ENCODE measurements around the gene B4GALT6. TPM values are rescaled to one million over a fixed set of nuclear protein-coding genes. Genes with fewer than 3 reads are reported as not detected.

The B4GALT6 gene
- total RNA-seq, 5 donors from 2014 or later (not counting 1 experiment from before 2014, with no cell fraction given) = 0.25 to 1.5 (median 1.2) TPM

GRCh38 chr18:31679791-31680432 is 4.5 kb downstream of the B4GALT6 start:
- H3K27me3 Mint-ChIP-seq = peaks cover 16 to 38% of the 10 kb centered on the region in 2 donors

DNA sequence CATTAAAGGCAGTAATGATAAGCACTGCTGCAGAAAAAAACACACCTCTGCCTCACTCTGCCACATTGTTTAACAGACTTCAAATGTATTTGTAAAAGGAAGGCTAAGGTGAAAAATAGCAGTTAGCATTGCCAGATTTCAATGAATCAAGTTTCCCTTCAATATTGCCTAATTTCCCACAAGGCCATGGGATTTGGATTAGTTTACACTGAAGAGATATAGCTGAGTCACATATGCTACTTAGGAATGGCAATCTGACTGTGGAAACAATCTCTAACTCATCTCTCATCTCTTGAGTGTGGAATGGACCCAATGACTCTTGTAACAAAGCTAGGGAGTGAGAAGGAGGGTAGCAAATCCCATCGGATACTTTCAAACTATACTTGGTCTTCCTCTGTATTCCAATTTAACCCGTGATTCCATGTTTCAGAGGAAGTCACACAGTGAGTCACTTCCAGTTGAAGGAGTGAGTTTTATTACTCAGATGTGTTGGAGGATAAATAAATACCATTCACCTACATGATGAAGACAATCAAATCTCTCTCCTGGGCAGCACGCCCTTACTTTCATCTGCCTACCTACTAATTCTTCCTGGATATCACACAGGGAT is 5.1 kb downstream of the B4GALT6 start:
- peaks cover 6% of the 10 kb centered on the region in 3 donors for H3K4me1 Mint-ChIP-seq
- H3K36me3 ChIP-seq (ENCODE audit: control insufficient read depth in 2 of 2, extremely low read depth in 1 of 2, insufficient read depth in 1 of 2, low read length in 1 of 2) = no peaks in the 10 kb centered on the region
- no peaks in the 10 kb centered on the region for H3K36me3 Mint-ChIP-seq
- no peak overlapping the region for H3K27ac Mint-ChIP-seq
- no peak for ATAC-seq (replicated peaks in 1 of 4)
- WGBS (ENCODE audit: insufficient coverage) = 83% methylated on average over 1 of the region's 3 CpGs
- no peak overlapping the region for H3K4me3 ChIP-seq (ENCODE audit: control insufficient read depth in 1 of 2, extremely low read depth in 1 of 2, low read length in 1 of 2)
- H3K27ac ChIP-seq (ENCODE audit: low read length) = no peak overlapping the region
- H3K27me3 ChIP-seq (replicated peaks in 1 of 2; ENCODE audit: control insufficient read depth in 2 of 2, extremely low read depth in 1 of 2, insufficient read depth in 2 of 2, low read length in 1 of 2) = peaks cover 0 to 20% of the 10 kb centered on the region in 2 experiments
- peaks cover 15 to 37% of the 10 kb centered on the region in 2 donors for H3K27me3 Mint-ChIP-seq
- H3K4me3 Mint-ChIP-seq = no peak overlapping the region
- no peaks in the 10 kb centered on the region for H3K9me3 ChIP-seq
- CTCF ChIA-PET = interaction anchor here in 1 of 2 donors (1.2 kb wide), 1 partner anchor 127 kb away, joined by 4 read pairs; no protein-coding TSS in a partner anchor
- H3K4me1 ChIP-seq (ENCODE audit: control insufficient read depth in 1 of 2, extremely low read depth in 1 of 2, insufficient read depth in 2 of 2, low read length in 2 of 2) = peaks cover 0 to 5% of the 10 kb centered on the region in 2 experiments
- no peak for DNase-seq
- POLR2A ChIA-PET = no interaction called here
- H3K9me3 Mint-ChIP-seq = no peaks in the 10 kb centered on the region

More at GRCh38 chr18:31679791-31680432, 4.5 kb downstream of the B4GALT6 start:
- DNase-seq (no peak), ATAC-seq (replicated peaks in 1 of 4) (no peak)
- Histone ChIP-seq H3K4me1 (ENCODE audit: control insufficient read depth in 1 of 2, extremely low read depth in 1 of 2, insufficient read depth in 2 of 2, low read length in 2 of 2) (peaks cover 0 to 8% of the 10 kb centered on the region in 2 experiments), H3K36me3 (ENCODE audit: control insufficient read depth in 2 of 2, extremely low read depth in 1 of 2, insufficient read depth in 1 of 2, low read length in 1 of 2) (no peaks in the 10 kb centered on the region), H3K27ac (ENCODE audit: low read length) (no peak overlapping the region), H3K9me3 (no peaks in the 10 kb centered on the region), H3K4me3 (ENCODE audit: control insufficient read depth in 1 of 2, extremely low read depth in 1 of 2, low read length in 1 of 2) (no peak overlapping the region), H3K27me3 (replicated peaks in 1 of 2; ENCODE audit: control insufficient read depth in 2 of 2, extremely low read depth in 1 of 2, insufficient read depth in 2 of 2, low read length in 1 of 2) (peaks cover 0 to 23% of the 10 kb centered on the region in 2 experiments)
- Mint-ChIP-seq H3K9me3 (no peaks in the 10 kb centered on the region), H3K4me1 (peaks cover 7 to 8% (median 7%) of the 10 kb centered on the region in 3 donors), H3K4me3 (no peak overlapping the region), H3K36me3 (no peaks in the 10 kb centered on the region), H3K27ac (no peak overlapping the region)
- ChIA-PET CTCF (interaction anchor here in 1 of 2 donors (0.7 kb wide), 1 partner anchor 1213 kb away, joined by 3 read pairs; no protein-coding TSS in a partner anchor), POLR2A (no interaction called here)
- 85% methylated on average over 3 of the region's 5 CpGs for WGBS (ENCODE audit: insufficient coverage)

- no peaks in the 10 kb centered on the region for H3K9me3 Mint-ChIP-seq
- Histone ChIP-seq H3K4me3 (ENCODE audit: control insufficient read depth in 1 of 2, extremely low read depth in 1 of 2, low read length in 1 of 2) (no peak overlapping the region), H3K27me3 (replicated peaks in 1 of 2; ENCODE audit: control insufficient read depth in 2 of 2, extremely low read depth in 1 of 2, insufficient read depth in 2 of 2, low read length in 1 of 2) (peaks cover 0 to 17% of the 10 kb centered on the region in 2 experiments), H3K27ac (ENCODE audit: low read length) (no peak overlapping the region), H3K36me3 (ENCODE audit: control insufficient read depth in 2 of 2, extremely low read depth in 1 of 2, insufficient read depth in 1 of 2, low read length in 1 of 2) (no peaks in the 10 kb centered on the region), H3K9me3 (no peaks in the 10 kb centered on the region), H3K4me1 (ENCODE audit: control insufficient read depth in 1 of 2, extremely low read depth in 1 of 2, insufficient read depth in 2 of 2, low read length in 2 of 2) (no peaks in the 10 kb centered on the region)
- H3K27ac Mint-ChIP-seq = no peak overlapping the region
- ChIA-PET POLR2A (no interaction called here), CTCF (interaction anchor here in 1 of 2 donors (1.2 kb wide), 1 partner anchor 126 kb away, joined by 4 read pairs; no protein-coding TSS in a partner anchor)
- no peaks in the 10 kb centered on the region for H3K4me1 Mint-ChIP-seq
- ATAC-seq (replicated peaks in 1 of 4) (no peak), DNase-seq (no peak)
- 100% methylated on average over 2 of the region's 4 CpGs for WGBS (ENCODE audit: insufficient coverage)
- no peak overlapping the region for H3K4me3 Mint-ChIP-seq
- H3K27me3 Mint-ChIP-seq = peaks cover 8 to 29% of the 10 kb centered on the region in 2 donors
- no peaks in the 10 kb centered on the region for H3K36me3 Mint-ChIP-seq
Observed at GRCh38 chr18:31678425-31678824, 6.0 kb downstream of the B4GALT6 start.

GRCh38 chr18:31677592-31677991 is 6.8 kb downstream of the B4GALT6 start:
- no peaks in the 10 kb centered on the region for H3K36me3 ChIP-seq (ENCODE audit: control insufficient read depth in 2 of 2, extremely low read depth in 1 of 2, insufficient read depth in 1 of 2, low read length in 1 of 2)
- Mint-ChIP-seq H3K9me3 (no peaks in the 10 kb centered on the region), H3K36me3 (no peaks in the 10 kb centered on the region), H3K4me1 (no peaks in the 10 kb centered on the region), H3K27me3 (peaks cover 8 to 23% of the 10 kb centered on the region in 2 donors), H3K27ac (no peak overlapping the region), H3K4me3 (no peak overlapping the region)
- H3K27me3 ChIP-seq (replicated peaks in 1 of 2; ENCODE audit: control insufficient read depth in 2 of 2, extremely low read depth in 1 of 2, insufficient read depth in 2 of 2, low read length in 1 of 2) = peaks cover 0 to 17% of the 10 kb centered on the region in 2 experiments
- no peak overlapping the region for H3K4me3 ChIP-seq (ENCODE audit: control insufficient read depth in 1 of 2, extremely low read depth in 1 of 2, low read length in 1 of 2)
- no CpG with 5 or more reads among the region's 6 CpGs for WGBS (ENCODE audit: insufficient coverage)
- ATAC-seq (replicated peaks in 1 of 4) (no peak), DNase-seq (no peak)
- no peak overlapping the region for H3K27ac ChIP-seq (ENCODE audit: low read length)
- H3K4me1 ChIP-seq (ENCODE audit: control insufficient read depth in 1 of 2, extremely low read depth in 1 of 2, insufficient read depth in 2 of 2, low read length in 2 of 2) = no peaks in the 10 kb centered on the region
- ChIA-PET CTCF (interaction anchor here in 1 of 2 donors (0.7 kb wide), 1 partner anchor 52 kb away, joined by 3 read pairs; no protein-coding TSS in a partner anchor), POLR2A (no interaction called here)
- no peaks in the 10 kb centered on the region for H3K9me3 ChIP-seq

- ChIA-PET POLR2A (no interaction called here), CTCF (no interaction called here)
- no peak for ATAC-seq (replicated peaks in 1 of 4)
Observed at GRCh38 chr18:31675404-31675803, 9.0 kb downstream of the B4GALT6 start.

GRCh38 chr18:31672628-31673135 is 11.7 kb downstream of the B4GALT6 start:
- no peak for DNase-seq
- Mint-ChIP-seq H3K9me3 (no peaks in the 10 kb centered on the region), H3K27me3 (no peaks in the 10 kb centered on the region), H3K4me1 (no peaks in the 10 kb centered on the region), H3K36me3 (no peaks in the 10 kb centered on the region), H3K4me3 (no peak overlapping the region), H3K27ac (no peak overlapping the region)
- POLR2A ChIA-PET = no interaction called here
- no peaks in the 10 kb centered on the region for H3K9me3 ChIP-seq
- H3K27me3 ChIP-seq (replicated peaks in 1 of 2; ENCODE audit: control insufficient read depth in 2 of 2, extremely low read depth in 1 of 2, insufficient read depth in 2 of 2, low read length in 1 of 2) = peaks cover 0 to 2% of the 10 kb centered on the region in 2 experiments
- ATAC-seq (replicated peaks in 1 of 4) = no peak
- CTCF ChIA-PET = no interaction called here
- H3K36me3 ChIP-seq (ENCODE audit: control insufficient read depth in 2 of 2, extremely low read depth in 1 of 2, insufficient read depth in 1 of 2, low read length in 1 of 2) = no peaks in the 10 kb centered on the region
- no peak overlapping the region for H3K4me3 ChIP-seq (ENCODE audit: control insufficient read depth in 1 of 2, extremely low read depth in 1 of 2, low read length in 1 of 2)
- no peaks in the 10 kb centered on the region for H3K4me1 ChIP-seq (ENCODE audit: control insufficient read depth in 1 of 2, extremely low read depth in 1 of 2, insufficient read depth in 2 of 2, low read length in 2 of 2)
- H3K27ac ChIP-seq (ENCODE audit: low read length) = no peak overlapping the region

More at GRCh38 chr18:31675404-31675803, 9.0 kb downstream of the B4GALT6 start:
- no peaks in the 10 kb centered on the region for H3K4me1 ChIP-seq (ENCODE audit: control insufficient read depth in 1 of 2, extremely low read depth in 1 of 2, insufficient read depth in 2 of 2, low read length in 2 of 2)
- no peaks in the 10 kb centered on the region for H3K36me3 Mint-ChIP-seq
- H3K27ac ChIP-seq (ENCODE audit: low read length) = no peak overlapping the region
- peaks cover 0 to 13% of the 10 kb centered on the region in 2 experiments for H3K27me3 ChIP-seq (replicated peaks in 1 of 2; ENCODE audit: control insufficient read depth in 2 of 2, extremely low read depth in 1 of 2, insufficient read depth in 2 of 2, low read length in 1 of 2)
- no peak overlapping the region for H3K4me3 Mint-ChIP-seq
- no peaks in the 10 kb centered on the region for H3K36me3 ChIP-seq (ENCODE audit: control insufficient read depth in 2 of 2, extremely low read depth in 1 of 2, insufficient read depth in 1 of 2, low read length in 1 of 2)
- H3K9me3 ChIP-seq = no peaks in the 10 kb centered on the region
- no peaks in the 10 kb centered on the region for H3K4me1 Mint-ChIP-seq
- no peak overlapping the region for H3K27ac Mint-ChIP-seq
- peaks cover 4 to 14% of the 10 kb centered on the region in 2 donors for H3K27me3 Mint-ChIP-seq
- no peaks in the 10 kb centered on the region for H3K9me3 Mint-ChIP-seq
- DNase-seq = no peak
- H3K4me3 ChIP-seq (ENCODE audit: control insufficient read depth in 1 of 2, extremely low read depth in 1 of 2, low read length in 1 of 2) = no peak overlapping the region

All from T-cell (primary cell).